Smooth muscle cell of the brain vasculature (primary cell): Measurements from ENCODE around the gene SLC13A2.

ENCODE experiments used
- DNase-seq: peaks from one replicate; pipeline ENCODE4 v3.0.0-alpha.2; 2012; ENCODE audit warnings: low read depth, low spot score

Gene SLC13A2

DNA sequence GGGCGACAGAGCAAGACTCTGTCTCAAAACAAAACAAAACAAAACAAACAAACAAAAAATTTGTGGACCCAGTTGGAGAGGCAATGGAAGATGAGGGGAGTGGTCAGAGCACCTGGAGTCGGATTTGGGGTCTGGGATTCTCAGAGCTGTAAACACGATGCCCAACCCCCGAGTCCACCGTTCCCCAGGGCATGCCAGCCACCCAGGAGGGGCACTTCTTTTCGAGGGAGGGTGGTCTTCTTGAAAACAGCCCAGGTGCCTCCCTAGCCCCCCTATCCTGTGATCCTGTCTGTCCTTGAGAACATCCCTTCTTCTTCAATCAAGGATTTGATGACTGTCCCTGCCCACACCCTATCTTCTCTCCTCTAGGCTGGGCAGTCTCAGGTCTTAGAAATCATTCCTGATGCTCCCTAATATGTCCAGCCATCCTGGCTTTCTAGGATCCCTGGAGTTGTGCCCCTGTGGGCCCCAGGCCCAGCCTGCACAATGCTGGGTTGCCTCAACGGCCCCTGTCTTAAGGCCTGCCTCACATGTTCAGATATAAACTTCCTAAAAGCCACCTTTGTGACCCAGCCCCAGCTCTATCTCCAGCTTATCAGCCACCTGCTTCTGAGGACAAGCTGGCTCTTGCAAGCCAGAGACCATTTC lies 3.1 kb upstream of the SLC13A2 start:
- DNase-seq = no peak

- DNase-seq = no peak
Observed at GRCh38 chr17:28470914-28471366, 2.5 kb upstream of the SLC13A2 start.

GRCh38 chr17:28471531-28472342 lies 1.7 kb upstream of the SLC13A2 start:
- no peak for DNase-seq

- no peak for DNase-seq
Observed at GRCh38 chr17:28472871-28473497, 460 bp upstream of the SLC13A2 start.

- no peak for DNase-seq
Observed at GRCh38 chr17:28474111-28474531, 677 bp downstream of the SLC13A2 start.

- no peak for DNase-seq
Observed at GRCh38 chr17:28475151-28475900, 1.9 kb downstream of the SLC13A2 start.

GRCh38 chr17:28476076-28476865 lies 2.8 kb downstream of the SLC13A2 start:
- no peak for DNase-seq

DNA sequence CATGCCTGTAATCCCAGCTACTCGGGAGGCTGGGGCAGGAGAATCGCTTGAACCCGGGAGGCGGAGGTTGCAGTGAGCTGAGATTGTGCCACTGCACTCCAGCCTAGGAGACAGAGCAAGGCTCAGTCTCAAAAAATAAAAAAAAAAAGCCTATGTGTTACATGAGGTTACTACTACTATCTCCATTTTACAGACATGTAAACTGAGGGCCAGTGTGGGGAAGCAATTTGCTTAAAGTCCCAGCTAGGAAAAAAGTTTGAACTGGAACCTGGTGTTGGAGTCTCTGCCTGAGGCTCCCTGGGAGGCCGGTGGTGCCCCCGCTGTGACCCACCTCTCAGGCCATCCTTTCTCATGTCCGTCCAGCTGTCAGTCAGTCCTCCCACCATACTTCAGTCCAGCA lies 4.5 kb downstream of the SLC13A2 start:
- DNase-seq = no peak

- DNase-seq = no peak
Observed at GRCh38 chr17:28478712-28479615, 5.5 kb downstream of the SLC13A2 start.

DNA sequence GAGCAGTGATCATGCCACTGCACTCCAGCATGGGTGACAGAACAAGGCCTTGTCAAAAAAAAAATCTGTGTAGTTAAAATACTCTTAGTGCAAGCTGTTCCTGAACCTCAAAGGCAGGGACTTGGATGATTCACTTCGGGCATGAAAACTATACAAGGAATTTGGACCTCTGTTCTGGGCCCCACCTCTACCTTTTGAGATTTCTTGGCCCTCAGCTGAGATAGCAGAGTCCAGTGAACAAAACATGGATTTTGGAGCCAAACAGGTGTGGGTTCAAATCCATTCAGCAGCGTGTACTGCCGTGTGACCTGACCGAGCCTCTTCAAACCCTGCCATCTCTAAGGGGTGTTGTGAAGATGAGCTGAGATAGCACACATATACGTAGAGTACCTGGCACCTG lies 6.8 kb downstream of the SLC13A2 start:
- DNase-seq = no peak

DNA sequence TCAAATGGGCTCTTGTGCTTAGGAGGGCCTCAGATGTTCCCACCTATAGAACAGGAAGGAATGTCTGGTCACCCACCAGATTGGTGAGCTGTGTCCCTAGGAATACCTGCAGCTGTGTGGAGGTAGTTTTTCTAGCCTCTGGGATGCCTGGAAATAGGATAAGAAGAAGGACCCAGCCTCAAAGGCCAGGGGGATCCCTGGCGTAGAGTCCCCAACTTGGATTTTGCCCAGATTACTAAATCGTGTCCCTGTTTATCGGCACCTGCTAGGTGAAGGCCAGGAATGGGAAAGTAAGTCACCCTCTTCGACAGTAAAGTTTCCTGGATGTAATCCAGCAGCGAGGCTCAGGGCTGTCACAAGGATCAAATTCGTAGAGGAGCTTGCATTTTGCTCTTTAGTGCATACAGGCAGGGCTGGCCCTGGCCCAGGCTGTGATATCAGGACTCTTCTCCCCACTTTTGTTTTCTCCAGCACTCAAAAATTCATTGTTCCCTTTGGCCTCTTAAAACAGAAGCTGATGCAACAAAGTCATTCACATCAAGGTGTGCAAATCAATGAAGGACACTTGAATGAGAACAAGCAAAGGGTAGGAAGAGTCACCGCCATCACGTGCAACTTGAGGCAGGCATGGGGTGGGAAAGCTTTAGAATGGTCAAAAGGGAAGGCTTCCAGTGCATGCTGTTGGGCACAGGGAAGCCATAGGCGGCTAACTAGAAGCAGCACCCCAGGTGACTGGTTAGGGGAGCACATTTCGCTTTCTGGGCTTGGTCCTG lies 7.5 kb downstream of the SLC13A2 start:
- no peak for DNase-seq

- no peak for DNase-seq
Observed at GRCh38 chr17:28482551-28483199, 9.2 kb downstream of the SLC13A2 start.

- DNase-seq = no peak
Observed at GRCh38 chr17:28484296-28484695, 10.9 kb downstream of the SLC13A2 start.

GRCh38 chr17:28485049-28485448 lies 11.6 kb downstream of the SLC13A2 start:
- DNase-seq = no peak

- no peak for DNase-seq
Observed at GRCh38 chr17:28487881-28488532, 14.6 kb downstream of the SLC13A2 start.

DNA sequence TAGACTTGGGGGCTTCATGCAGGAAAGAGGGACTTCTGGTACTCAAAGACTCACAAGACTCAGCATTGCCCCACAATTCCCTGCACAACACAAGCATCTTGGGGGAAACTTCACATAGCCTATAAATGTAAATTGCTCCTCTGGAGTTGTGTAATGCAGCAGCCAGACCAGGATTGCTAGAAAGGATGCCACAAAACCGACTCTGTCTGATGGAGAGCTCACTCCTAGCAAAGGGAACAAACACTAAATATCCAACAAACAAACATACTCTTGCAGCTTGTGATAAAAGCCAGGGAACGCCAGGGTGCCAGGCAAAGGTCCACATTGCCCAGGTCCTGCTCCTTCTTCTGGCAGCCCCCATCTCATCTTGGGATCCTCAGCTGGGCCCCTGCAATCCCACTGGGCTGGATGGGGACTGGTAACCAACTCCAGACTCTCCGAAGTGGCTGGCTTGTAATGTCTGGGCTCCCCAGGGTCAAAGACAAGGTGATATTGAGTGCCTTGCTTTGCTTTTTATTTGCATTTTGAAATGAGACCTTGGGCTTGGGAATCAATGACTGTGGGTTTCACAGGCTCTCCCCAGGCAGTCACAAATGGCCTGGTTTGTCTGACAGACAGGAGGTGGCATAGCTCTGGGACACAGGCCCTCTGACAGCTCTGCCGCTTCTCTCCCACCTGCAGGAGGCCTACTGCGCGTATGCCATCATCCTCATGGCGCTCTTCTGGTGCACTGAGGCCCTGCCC lies 15.3 kb downstream of the SLC13A2 start:
- no peak for DNase-seq

DNA sequence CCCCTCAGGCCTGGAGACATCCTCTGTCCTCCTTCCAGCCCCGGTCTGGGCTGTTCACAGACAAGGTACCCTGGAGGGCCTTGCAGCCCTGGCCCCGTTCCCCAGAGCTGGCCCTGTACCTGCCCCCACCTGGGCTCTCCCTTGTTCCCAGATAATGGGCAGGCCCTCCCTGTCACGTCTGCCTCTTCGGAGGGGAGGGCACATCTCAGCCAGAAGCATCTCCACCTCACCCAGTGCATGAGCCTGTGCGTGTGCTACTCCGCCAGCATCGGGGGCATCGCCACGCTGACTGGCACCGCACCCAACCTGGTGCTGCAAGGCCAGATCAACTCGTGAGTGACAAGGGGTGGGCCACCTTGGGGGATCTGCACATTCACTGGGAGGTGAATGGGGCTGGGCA lies 17.8 kb downstream of the SLC13A2 start:
- no peak for DNase-seq

GRCh38 chr17:28491860-28492259 lies 18.4 kb downstream of the SLC13A2 start:
- no peak for DNase-seq
